GM18858 (cell line): Measurements from ENCODE around the gene PTGFRN.

Experiments
- ATAC-seq: cut with Tn5 transposase; IDR thresholded peaks from one replicate; pipeline ENCODE4 v1.9.1; 2021; ENCODE audit not compliant: unreplicated experiment

PTGFRN gene

DNA sequence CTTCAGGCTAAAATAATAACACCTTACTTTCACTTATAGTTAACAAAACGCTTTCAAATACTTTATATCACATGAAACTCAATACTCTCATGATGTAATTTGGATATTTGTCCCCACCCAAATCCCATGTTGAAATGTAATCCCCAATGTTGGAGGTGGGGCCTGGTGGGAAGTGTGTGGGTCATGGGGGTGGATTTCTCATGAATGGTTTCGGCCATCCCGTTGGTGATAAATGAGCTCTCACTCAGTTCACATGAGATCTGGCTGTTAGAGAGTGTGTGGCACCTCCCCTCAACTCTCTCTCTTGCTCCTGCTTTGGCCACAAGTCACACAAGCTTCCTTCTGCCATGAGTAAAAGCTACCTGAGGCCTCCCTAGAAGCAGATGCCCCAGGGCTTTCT lies 22.5 kb upstream of the PTGFRN start:
- ATAC-seq: no peak

DNA sequence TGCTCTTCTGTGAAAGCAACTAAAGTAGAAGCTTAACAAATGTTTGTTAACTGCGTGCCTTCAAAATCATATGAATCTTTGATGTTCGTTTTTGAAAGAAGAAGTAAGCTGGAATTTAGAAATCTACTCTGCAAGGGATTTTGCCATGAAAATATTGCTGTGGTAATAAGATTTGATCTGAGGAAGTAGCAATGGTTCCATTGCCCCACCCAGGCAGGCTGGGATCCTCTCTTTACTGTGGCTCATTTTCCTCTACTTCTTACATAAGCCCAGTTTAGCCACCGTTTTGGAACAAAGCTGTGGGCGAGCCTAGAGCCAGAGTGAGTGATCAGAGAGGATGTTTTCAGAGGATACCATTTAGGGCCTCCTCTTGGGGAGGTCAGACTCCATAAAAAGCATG lies 20.3 kb upstream of the PTGFRN start:
- no peak for ATAC-seq

DNA sequence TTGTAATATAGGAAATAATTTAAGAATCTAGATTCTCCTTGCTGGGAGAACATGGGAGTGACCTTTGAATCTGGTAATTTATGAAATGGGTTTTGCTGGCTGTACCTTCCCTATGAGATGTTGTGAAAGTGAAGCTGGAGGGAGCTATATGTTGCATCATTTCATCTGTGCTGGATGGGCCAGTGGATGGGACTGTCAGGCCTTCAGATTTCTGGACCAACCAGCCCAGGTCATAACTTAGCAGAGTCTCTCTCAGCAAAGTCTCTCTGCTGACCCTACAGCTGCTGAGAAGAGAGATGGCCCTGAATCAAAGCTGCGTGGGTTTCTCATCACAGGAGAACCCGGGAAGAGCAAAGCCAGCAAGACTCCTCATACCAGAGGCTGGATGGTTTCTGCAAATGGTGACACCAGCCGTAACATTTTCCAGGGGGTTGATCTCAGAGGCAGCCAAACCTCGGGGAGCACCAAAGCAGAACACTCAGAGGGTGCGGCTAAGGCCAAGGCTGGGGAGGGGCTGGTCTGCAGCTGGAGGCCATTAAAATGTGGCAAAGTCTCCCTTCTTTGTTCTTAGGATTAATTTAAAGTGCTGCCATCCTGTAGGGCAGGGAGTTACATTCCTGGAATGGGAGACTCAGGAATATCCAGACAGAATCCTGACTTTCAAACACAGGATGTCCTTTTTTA lies 18.2 kb upstream of the PTGFRN start:
- no peak for ATAC-seq

DNA sequence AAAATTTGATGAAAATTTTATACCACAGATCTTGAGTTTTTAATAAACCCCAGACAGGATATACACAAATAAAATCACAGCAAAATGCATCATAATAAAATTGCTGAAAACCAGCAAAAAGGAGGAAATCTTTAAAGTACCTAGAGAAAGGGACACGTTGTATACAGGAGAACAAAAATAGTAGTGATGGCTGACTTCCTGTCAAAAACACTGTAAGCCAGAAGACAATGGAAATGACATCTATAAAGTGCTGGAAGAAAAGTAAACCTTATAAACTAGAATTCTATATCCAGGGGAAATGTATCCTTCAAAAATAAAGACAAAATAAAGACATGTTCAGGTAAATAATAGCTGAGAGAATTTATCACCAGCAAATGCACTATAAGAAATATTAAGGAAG lies 14.6 kb upstream of the PTGFRN start:
- no peak for ATAC-seq

DNA sequence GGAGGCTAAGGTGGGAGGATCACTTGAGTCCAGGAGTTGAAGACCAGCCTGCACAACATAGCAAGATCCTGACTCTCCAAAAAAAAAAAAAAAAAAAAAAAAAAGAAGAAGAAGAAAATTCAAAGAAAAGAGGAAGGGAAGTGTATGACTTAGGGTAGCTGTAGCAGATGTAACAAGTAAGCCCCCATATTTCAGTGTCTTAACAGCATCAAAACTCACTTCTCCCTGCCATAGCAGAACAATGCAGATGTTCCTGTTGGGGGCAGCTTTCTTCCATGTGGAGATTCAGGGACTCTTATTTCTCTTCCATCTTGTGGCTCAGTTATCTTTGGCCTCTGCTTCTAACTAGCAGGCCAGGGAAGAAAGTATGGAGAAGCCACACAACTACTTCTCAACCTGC lies 10.2 kb upstream of the PTGFRN start:
- no peak for ATAC-seq

DNA sequence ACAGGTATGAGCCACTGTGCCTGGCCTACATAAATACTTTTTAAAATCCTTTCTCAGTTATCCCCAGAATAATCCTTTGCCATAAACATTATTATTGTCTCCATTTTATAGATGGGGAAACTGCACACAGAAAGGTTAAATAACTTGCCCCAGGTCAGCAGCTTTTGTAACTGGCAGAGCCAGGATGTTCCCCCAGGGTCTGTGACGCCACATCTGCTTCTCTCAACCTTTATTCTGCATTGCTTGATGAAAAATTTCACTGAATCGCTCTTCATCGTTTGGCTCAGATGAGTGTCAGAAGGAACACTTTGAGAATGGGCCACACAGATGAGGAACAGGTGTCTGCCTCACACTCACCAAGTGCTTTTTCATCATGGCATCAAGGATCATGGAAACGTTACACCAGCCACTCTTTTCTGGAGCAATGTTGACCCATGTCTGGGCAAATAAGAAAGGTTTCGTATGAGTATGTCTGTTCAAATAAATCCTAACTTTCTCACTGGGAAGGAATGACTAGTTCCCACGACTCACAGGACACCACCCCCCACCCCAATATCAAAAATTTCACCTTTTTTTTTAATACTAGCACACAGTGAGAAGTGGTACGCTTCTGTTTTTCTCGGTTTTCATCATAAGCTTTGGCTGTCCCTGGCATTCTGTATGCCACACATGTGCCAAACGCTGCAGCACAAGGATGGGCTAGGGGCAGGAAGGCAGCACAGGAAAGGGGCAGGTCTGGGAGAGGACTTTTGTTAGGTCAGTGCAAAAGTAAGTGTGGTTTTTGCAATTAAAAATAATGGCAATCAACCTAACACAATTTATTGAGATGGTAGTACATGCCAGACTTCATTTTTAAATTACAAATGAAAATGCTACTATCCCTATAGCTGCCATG lies 9.0 kb upstream of the PTGFRN start:
- no peak for ATAC-seq

DNA sequence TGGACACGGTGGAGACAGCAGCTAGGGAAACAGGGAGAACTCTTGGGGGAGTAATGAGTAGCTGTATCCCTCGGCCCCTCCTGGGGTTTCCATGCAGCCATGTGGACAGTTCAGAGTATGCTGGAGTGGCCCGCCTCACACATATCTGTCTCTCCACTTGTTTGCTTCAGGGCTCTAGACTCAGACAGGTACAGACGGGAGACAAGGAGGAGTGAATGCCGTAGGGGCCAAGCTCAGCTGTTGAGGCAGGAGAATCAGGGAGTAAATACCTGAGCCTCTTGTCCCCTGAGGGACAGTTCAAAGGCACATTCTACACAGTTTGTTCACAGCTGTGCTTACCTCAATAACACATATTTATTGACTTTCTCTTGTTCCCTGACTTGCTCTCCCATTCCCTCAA lies 7.7 kb upstream of the PTGFRN start:
- ATAC-seq: no peak

DNA sequence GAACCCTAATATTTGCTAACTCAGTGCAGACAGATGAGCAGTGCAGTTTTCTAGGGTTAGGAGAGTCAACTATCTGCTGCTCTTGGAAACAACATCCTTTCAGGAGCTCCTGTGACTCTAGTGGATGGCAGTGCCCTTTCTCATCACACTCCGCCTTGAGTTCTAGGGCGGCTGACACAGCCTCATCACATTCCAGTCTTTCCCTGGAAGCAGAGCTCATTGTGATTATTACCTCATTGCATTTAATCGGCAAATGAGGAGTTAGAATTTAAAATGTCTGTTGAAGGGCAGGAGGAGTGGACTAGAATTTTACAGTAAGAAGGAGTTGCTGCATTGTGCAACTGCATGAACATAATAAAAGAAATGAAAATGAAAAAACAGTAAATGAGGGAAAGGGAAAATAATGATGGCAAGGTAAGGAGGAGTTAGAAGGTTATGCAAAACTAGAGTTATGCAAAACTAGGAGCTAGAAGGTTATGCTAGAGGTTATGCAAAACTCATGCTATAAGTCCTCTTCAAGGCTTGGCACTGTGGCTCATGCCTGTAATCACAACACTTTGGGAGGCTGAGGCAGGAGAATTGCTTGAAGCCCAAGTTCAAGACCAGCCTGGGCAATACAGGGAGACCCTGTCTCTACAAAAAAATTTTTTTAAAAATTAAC lies 6.9 kb upstream of the PTGFRN start:
- no peak for ATAC-seq

DNA sequence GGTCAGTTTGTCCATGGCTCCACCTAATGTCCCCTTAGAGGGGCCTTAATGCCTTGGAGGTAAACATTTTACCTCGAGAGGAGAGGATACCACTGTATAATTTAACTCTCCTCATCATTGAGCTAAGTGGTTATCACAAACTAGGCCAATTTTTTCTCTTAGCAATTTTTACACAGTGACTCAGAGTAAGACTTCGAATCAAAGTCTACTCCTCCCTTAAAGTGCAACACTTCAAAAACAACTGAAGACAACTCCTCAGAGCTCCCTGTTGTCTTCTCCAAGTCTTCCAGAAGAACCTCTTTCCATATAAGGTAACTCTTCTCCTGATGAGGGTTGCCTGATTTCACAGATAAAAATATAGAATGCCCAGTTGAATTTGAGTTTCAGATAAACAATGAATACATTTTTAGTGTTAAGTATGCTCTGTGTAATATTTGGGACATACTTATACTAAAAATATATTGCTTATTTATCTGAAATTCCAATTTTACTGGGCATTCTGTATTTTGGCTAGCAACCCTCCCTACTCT lies 4.9 kb upstream of the PTGFRN start:
- no peak for ATAC-seq

DNA sequence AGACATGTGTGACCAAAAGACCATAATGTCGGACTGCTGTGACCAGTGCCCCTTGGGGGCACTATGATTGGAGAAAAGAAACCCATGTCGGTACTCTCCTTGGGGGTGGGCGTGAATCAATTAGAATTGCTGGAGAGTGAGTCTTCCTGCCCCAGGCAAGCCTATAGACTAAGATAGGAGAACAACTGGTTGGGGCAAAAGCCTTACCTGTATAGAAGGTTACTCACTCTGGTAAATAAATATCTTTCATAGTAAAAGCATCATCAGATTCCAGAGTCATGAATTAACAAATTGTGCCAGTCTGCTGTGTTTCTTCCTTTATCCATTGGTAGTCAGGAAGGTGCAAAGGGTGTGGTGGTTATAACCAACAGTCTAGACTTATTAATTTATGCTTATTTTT lies 2.9 kb upstream of the PTGFRN start:
- ATAC-seq: no peak

DNA sequence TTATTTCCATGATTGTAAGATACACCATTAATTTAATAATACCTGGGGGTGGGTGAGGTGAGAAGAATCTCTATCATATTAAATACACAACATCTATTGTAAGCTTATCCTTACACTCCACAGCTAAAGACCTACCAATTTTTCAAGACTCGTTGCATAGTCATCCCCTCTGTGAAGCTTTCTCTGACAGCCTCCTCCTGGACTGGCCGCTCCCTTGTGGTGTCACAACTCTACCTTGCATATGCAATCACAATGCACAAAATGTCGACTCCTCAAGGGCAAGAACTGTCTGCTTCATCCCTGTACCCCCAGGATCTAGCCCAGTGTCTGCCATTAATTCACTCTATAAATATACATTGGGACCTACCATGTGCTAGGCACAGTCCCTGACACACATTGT lies 2.4 kb upstream of the PTGFRN start:
- no peak for ATAC-seq

DNA sequence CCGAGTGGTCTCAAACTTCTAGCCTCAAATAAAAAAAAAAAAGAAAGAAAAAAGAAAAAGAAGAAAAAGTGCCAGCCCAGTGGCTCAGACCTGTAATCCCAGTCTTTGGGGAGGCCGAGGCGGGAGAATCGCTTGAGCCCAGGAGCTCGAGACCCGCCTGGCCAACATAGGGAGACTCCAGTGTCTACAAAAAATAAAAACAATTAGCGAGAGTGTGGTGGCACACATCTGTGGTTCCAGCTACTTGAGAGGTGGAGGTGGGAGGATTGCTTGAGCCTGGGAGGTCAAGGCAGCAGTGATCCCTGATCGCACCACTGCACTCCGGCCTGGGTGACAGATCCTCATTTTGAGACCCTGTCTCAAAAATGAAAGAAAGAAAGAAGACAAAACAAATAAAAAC lies 1.4 kb upstream of the PTGFRN start:
- no peak for ATAC-seq

DNA sequence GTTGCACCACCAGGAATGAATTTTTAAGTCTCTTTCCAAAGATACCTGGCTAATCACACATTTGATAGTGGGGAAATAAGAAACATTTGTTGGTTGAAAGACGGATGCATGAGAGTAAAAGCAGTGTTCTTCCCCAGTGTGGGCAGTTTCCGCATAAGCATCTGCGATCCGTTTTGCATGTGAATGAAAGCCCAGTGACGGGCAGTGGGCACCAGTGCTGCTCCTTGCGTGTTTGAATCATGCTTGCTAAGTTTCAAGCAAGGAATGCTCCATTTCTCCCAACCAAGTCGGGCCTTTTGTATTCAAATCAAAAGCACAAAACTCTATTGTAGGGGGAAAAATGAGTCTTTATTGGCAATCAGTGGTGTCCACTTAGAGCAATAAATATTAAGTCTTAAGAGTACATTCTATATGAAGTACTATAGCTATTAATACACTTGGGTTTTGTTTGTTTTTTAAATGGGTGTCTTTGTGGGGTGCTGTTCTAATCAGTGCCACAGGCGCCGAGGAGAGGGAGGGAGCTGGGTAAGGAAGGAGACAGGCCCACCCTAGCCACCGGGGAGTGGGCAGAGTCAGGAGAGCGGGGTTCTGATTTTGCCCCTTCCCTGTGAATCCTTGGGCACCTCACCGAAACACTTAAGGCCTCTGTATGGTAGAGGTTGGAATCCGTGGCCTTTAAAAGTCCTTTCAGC lies 750 bp upstream of the PTGFRN start:
- ATAC-seq: no peak

DNA sequence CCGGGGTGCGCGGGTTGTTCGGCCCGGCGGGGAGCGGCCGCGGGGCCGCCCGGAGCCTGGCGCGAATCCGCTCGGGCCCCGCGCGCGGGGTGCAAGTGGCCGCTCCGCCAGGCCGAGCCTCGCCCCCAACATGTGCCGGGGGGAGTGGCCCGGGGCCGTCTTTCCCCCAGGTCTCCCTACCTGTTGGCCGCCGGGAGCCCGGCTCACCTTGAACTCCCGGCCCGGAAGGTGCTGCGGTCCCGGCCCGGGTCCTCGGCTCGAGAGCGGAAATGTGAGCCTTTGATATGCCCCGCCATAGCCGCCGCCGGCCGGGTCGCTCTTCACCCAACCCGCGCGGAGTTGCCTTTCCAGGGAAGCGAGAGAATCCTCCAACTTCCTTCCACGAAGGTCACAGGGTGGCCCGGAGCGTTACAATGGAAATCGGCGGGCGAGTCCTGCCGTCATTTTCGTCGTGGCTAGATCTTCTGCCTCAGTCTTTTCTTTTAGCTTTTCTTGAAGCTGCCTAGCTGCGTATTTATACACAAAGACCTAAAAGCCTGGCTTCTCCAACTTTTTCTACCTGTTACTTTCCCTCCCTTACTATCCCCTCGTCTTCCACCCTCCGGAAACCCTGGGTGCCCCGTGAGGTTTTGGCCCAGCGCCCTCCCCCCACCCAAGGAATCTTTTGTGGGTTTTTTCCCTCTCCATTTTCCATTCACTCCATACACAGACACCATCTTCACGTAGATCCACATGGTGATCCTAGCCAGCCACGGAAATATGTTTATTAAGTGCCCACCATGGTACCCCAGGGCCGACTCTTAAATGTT lies 867 bp downstream of the PTGFRN start:
- ATAC-seq: no peak

DNA sequence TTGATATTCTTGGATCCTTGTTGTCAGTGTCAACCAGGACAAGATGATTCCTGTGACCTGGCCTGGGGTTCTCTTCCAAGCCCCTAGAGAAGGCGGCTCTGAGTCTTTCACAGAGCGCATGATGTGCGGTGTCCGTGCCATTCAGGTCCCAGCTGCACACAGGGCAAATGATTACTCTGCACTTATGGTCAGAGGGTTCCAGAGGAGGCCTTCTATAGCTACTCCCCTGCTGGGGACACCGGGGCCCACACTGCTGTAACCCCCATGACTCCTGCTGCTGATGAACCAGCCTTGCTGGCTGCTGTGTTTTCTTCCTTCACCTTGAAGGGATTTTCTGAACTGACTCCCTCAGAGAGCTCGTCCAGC lies 1.5 kb downstream of the PTGFRN start:
- ATAC-seq: no peak

DNA sequence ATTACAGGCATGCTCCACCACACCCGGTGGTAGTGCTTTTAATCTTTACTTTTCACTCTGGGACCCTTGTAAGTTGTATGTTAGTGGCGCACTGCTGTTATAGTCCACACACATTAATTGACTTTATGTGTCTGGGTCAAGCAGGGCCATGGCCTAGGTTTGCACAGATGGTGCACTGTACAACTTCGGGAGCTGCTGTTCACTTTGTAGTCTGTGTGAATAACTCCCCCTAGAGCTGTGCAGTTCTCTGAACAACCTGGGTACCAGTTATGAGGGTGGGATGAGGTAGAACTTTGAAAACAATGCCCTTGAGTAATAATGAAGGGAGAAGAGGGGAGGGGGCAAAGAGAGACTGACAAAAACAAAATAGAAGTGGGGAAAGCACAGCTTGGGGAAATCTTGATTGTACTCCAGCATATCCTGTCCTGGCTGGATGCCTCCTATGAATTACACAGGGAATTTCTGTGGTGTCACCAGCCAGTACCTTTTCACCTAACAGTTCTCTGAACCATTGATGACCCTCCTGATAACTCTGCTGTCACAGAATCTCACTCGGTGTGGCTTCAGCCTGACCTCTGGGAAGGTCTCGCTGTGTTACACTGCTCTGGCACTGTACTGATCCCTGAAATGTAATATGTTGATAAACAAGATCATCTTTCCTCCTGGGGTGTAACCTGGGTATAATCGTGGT lies 2.2 kb downstream of the PTGFRN start:
- ATAC-seq: no peak

DNA sequence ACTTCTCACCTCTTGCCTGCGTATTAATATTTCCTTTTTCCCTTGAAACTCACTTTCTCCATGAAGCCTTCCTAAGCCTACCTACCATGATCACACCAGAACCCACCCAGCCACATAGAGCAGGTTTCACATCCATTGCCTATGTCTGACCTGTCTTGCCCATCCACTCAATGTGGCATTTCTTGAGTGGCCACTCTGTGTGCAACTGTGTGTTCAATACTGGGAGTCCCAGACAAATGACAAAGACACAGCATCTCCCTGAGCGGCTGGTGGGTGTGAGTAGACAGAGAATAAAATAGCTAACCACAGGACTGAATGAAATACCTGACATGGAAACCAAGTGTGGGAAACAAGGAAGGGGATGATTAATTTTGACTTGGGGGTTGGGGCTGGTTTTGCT lies 3.1 kb downstream of the PTGFRN start:
- ATAC-seq: no peak

DNA sequence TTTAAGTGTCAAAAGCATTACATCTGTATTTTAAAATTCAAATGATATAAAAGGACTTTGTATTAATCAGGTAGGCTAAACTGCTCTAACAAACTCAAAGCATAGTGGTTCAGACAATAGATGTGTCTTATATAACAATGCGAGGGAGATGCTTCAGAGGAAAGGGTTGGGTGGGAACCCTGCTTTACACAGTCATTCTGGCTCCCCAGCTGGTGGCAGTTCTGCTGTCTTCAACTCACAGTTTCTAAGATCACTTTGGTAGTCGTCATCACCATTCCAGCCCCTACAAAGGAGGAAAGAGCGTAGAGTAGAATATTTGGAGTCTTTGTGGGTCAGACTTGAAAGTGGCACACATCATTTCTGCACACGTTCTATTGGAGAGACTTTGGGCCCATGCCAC lies 4.2 kb downstream of the PTGFRN start:
- no peak for ATAC-seq

DNA sequence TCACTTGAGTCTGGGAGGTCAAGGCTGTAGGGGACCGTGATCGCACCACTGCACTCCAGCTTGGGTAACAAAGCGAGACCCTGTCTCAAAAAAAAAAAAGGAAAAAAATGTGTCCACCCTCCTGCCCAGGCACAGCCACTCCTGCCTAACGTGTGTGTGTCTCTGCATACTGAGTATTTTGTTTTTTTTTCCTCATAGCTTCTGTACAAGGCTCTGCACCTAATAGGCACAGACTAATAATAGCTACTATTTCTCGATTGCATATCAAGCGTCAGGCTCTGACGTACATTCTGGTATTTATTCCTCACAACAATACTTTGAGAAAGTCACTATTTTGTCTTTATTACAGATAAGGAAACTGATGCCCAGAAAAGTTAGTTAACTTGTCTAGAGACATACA lies 5.0 kb downstream of the PTGFRN start:
- ATAC-seq: no peak

DNA sequence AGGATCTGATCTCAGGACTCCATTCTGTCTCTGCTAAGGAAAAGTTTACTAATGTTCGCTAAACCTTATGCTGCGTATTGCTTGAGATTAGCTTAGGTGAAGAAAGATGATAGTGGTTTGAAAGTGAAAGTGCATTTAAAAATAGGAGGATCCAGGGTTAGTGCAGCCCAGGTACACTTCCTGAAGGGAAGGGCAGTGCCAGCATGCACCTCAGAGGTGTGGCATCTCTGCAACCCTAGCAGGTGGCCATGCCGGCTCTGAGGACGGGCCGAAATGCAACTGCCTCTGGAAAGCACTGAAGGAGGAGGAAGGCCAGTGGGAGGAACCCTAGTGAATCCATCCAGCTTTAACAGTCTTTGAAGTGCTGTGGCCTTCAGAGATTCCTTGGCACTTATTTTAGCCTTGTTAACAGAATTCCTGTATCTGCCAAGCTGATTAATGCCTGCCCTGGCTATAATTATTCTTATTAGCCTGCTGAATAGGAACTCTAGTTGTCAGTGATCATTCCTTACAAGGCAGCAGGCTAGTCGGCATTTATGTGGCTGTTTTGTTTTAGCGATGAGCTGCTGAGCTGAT lies 5.5 kb downstream of the PTGFRN start:
- no peak for ATAC-seq
